H9 (cell line): ENCODE data around the gene TMIGD3. TPM values are rescaled to one million over a fixed set of nuclear protein-coding genes. Genes with fewer than 3 reads are reported as not detected.
"Not testable (repeated sequence)": the region's sequence is repeated elsewhere in the genome, so short reads cannot be mapped to it uniquely, and the experiment has no call there.

Experiments
- DNase-seq: peaks from one replicate; pipeline ENCODE4 v3.0.0-alpha.2; 2017
- H2AFZ ChIP-seq: one replicate; pipeline ENCODE4 v1.6.1; 2013; ENCODE audit warnings: mild to moderate bottlenecking, low read length, control low read depth, moderate library complexity
- H2AK5ac ChIP-seq: 2 replicates; pipeline ENCODE4 v1.6.1; 2013; ENCODE audit warnings: low read length, control low read depth, mixed read lengths; ENCODE audit not compliant: insufficient read length
- H2BK120ac ChIP-seq: one replicate; pipeline ENCODE4 v1.6.1; 2013; ENCODE audit warnings: low read depth, mild to moderate bottlenecking, low read length, control low read depth, inconsistent platforms; ENCODE audit not compliant: poor library complexity, severe bottlenecking
- H2BK12ac ChIP-seq: 2 replicates; pipeline ENCODE4 v1.6.1; 2013; ENCODE audit warnings: low read length, control low read depth, mixed read lengths, low read depth; ENCODE audit not compliant: insufficient read length
- H2BK15ac ChIP-seq: 2 replicates; pipeline ENCODE4 v1.6.1; 2013; ENCODE audit warnings: low read depth, low read length, control low read depth
- H2BK20ac ChIP-seq: one replicate; pipeline ENCODE4 v1.6.1; 2013; ENCODE audit warnings: low read depth, mild to moderate bottlenecking, low read length, control low read depth, inconsistent platforms; ENCODE audit not compliant: poor library complexity, severe bottlenecking
- H2BK5ac ChIP-seq: 2 replicates; pipeline ENCODE4 v1.6.1; 2013; ENCODE audit warnings: low read length, control low read depth, mixed read lengths; ENCODE audit not compliant: insufficient read length
- H3K14ac ChIP-seq: 2 replicates; pipeline ENCODE4 v1.6.1; 2013; ENCODE audit warnings: low read length, control low read depth; ENCODE audit not compliant: insufficient read depth
- H3K18ac ChIP-seq: 2 replicates; pipeline ENCODE4 v1.6.1; 2013; ENCODE audit warnings: low read depth, mild to moderate bottlenecking, mixed read lengths, low read length, control low read depth; ENCODE audit not compliant: insufficient read length
- H3K23ac ChIP-seq: 2 replicates; pipeline ENCODE4 v1.6.1; 2013; ENCODE audit warnings: low read length, control low read depth, mixed read lengths, low read depth; ENCODE audit not compliant: insufficient read length
- H3K23me2 ChIP-seq: 2 replicates; pipeline ENCODE4 v1.6.1; 2013; ENCODE audit warnings: low read depth, mild to moderate bottlenecking, mixed read lengths, low read length, control low read depth; ENCODE audit not compliant: insufficient read length, poor library complexity, severe bottlenecking
- H3K27ac ChIP-seq: 2 replicates; pipeline ENCODE4 v1.5.1; 2013; ENCODE audit warnings: low read length, control low read depth, mixed read lengths, low read depth; ENCODE audit not compliant: insufficient read length
- H3K27me3 ChIP-seq: 2 replicates; pipeline ENCODE4 v1.6.1; 2013; ENCODE audit warnings: low read length, control low read depth, inconsistent platforms; ENCODE audit not compliant: insufficient read depth
- H3K4ac ChIP-seq: 2 replicates; pipeline ENCODE4 v1.6.1; 2013; ENCODE audit warnings: low read depth, mild to moderate bottlenecking, control low read depth, inconsistent platforms, low read length, moderate library complexity
- H3K4me1 ChIP-seq: 2 replicates; pipeline ENCODE4 v1.6.1; 2013; ENCODE audit warnings: low read length, control low read depth, inconsistent platforms; ENCODE audit not compliant: insufficient read depth
- H3K4me2 ChIP-seq: 2 replicates; pipeline ENCODE4 v1.6.1; 2013; ENCODE audit warnings: low read length, control low read depth, mixed read lengths; ENCODE audit not compliant: insufficient read length, insufficient read depth
- H3K56ac ChIP-seq: 2 replicates; pipeline ENCODE4 v1.6.1; 2013; ENCODE audit warnings: low read depth, mild to moderate bottlenecking, mixed read lengths, low read length, control low read depth; ENCODE audit not compliant: insufficient read length
- H3K79me1 ChIP-seq: 2 replicates; pipeline ENCODE4 v1.6.1; 2013; ENCODE audit warnings: low read depth, mild to moderate bottlenecking, moderate library complexity, low read length, control low read depth, inconsistent platforms; ENCODE audit not compliant: insufficient read depth, poor library complexity, severe bottlenecking
- H3K79me2 ChIP-seq: 2 replicates; pipeline ENCODE4 v1.6.1; 2013; ENCODE audit warnings: low read length, control low read depth, inconsistent platforms; ENCODE audit not compliant: insufficient read depth
- H3K9ac ChIP-seq: 2 replicates; pipeline ENCODE4 v1.6.1; 2013; ENCODE audit warnings: low read length, control low read depth, mixed read lengths; ENCODE audit not compliant: insufficient read length; ENCODE audit errors: extremely low read depth
- H3K9me3 ChIP-seq: one replicate; pipeline ENCODE4 v1.6.1; 2013; ENCODE audit warnings: low read depth, low read length, inconsistent platforms; ENCODE audit not compliant: control insufficient read depth
- H3T11ph ChIP-seq: one replicate; pipeline ENCODE4 v1.6.1; 2013; ENCODE audit warnings: mild to moderate bottlenecking, low read length, control low read depth, inconsistent platforms
- H4K20me1 ChIP-seq: one replicate; pipeline ENCODE4 v1.6.1; 2013; ENCODE audit not compliant: control insufficient read depth, insufficient read length, insufficient read depth
- H4K5ac ChIP-seq: 2 replicates; pipeline ENCODE4 v1.6.1; 2013; ENCODE audit warnings: low read depth, mild to moderate bottlenecking, mixed read lengths, low read length, control low read depth; ENCODE audit not compliant: insufficient read length
- H4K8ac ChIP-seq: replicated peaks from 2 replicates; pipeline ENCODE4 v1.6.1; 2013; ENCODE audit warnings: low read length, control low read depth, mixed read lengths, low read depth; ENCODE audit not compliant: insufficient read length
- H4K91ac ChIP-seq: 2 replicates; pipeline ENCODE4 v1.6.1; 2013; ENCODE audit warnings: low read depth, mild to moderate bottlenecking, moderate library complexity, mixed read lengths, low read length, control low read depth; ENCODE audit not compliant: insufficient read length
- H3K27ac Mint-ChIP-seq, 3 experiments: 2 replicates in 2 of 3; 3 replicates in 1 of 3; pipeline ENCODE4 v1.8.0; 2020 to 2021; ENCODE audit warnings: mixed read lengths in 3 of 3, mild to moderate bottlenecking in 1 of 3, moderate library complexity in 1 of 3
- H3K27me3 Mint-ChIP-seq: 2 replicates; pipeline ENCODE4 v1.8.0; 2021; ENCODE audit warnings: low read depth, mild to moderate bottlenecking, moderate library complexity, mixed read lengths
- H3K36me3 Mint-ChIP-seq, 3 experiments: 2 replicates in 2 of 3; 3 replicates in 1 of 3; pipeline ENCODE4 v1.8.0; 2020 to 2021; ENCODE audit warnings: low read depth in 3 of 3, mixed read lengths in 3 of 3; ENCODE audit not compliant: insufficient read depth in 1 of 3
- H3K4me1 Mint-ChIP-seq, 2 experiments: 2 replicates each; pipeline ENCODE4 v1.8.0; 2020; ENCODE audit warnings: mixed read lengths in 2 of 2
- H3K4me3 Mint-ChIP-seq, 2 experiments: 2 replicates in 1 of 2; 3 replicates in 1 of 2; pipeline ENCODE4 v1.8.0; 2020 to 2021; ENCODE audit warnings: mild to moderate bottlenecking in 2 of 2, mixed read lengths in 2 of 2, moderate library complexity in 1 of 2
- H3K9me3 Mint-ChIP-seq, 2 experiments: 2 replicates in 1 of 2; 3 replicates in 1 of 2; pipeline ENCODE4 v1.8.0; 2020; ENCODE audit warnings: mild to moderate bottlenecking in 2 of 2, mixed read lengths in 2 of 2, moderate library complexity in 1 of 2
- WGBS: extraction: QIAGEN DNeasy Blood & Tissue Kit; methylation state at CpG from one replicate; pipeline ENCODE4 v1.1.7; 2013; ENCODE audit warnings: missing lambda C conversion rate, low lambda C conversion rate, mixed read lengths; ENCODE audit not compliant: insufficient read length; ENCODE audit errors: extremely low coverage; 5-methylcytosine and 5-hydroxymethylcytosine counted together
- total RNA-seq: library from RNA; stranded (reverse); gene quantifications from 2 replicates; pipeline ENCODE4 v1.2.1, GENCODE V29; 2021
- TF ChIP-seq, protein P1 (sequence below): fragments of 200-600 bp; sonication (generic); conservative IDR thresholded peaks from 3 replicates; pipeline ENCODE4 v1.8.0; 2021; ENCODE audit warnings: antibody characterized with exemption, mild to moderate bottlenecking

The TMIGD3 gene
- total RNA-seq, 1 experiment from 2014 or later = not detected

DNA sequence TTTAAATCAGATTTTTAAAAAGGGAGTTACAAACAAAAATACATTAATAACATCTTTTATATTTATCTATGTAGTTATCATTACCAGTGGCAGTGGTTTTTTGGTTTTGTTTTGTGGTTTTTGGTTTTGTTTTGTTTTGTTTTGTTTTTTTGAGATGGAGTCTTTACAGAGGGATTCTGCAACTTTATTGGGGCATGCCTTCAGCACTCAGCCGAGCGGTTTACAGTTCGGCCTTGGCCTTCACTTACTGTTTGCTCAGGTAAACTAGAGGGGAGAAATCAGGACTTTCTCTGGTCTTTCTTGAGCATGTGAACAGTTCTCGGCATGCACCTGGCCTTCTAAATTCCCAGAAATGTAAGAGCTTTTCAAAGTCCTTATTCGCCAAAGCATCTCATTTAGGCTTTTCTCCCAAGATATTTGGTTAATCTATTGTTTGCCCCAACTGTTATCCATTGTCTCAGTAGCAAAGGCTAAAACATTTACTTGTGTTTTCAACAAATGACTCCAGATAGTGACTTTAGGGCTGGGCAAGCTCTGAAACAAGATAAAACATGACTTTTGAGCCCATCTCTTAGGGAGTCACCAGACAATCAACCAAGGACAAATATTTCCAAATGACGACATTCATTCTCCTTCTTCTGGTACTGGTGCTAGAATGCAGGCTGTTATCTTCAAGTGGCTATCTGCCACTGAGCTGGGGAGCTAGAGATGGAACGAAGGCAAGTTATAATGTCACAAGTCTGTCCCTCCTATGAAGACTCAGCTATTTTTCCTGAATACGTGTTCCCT, 48.4 kb upstream of the TMIGD3 start:
- Mint-ChIP-seq H3K27ac (peak overlapping the region in 1 of 3 experiments; percentile 10; a peak in 1 of 7 replicates), H3K36me3 (no peaks in the 10 kb centered on the region), H3K4me3 (no peak overlapping the region), H3K27me3 (no peaks in the 10 kb centered on the region), H3K9me3 (no peaks in the 10 kb centered on the region), H3K4me1 (peaks cover 0 to 6% of the 10 kb centered on the region in 2 experiments; a peak in 2 of 4 replicates)
- WGBS = no CpG with 5 or more reads among the region's 8 CpGs
- no peak overlapping the region for H3K56ac ChIP-seq
- no peak overlapping the region for H3K14ac ChIP-seq
- H3K9me3 ChIP-seq = no peaks in the 10 kb centered on the region
- H3K4ac ChIP-seq = no peak overlapping the region
- H3K27me3 ChIP-seq = no peaks in the 10 kb centered on the region
- H3K79me2 ChIP-seq = no peaks in the 10 kb centered on the region
- H4K91ac ChIP-seq = no peak overlapping the region
- H3K27ac ChIP-seq = no peak overlapping the region
- H2BK12ac ChIP-seq = no peak overlapping the region
- no peak overlapping the region for H2AFZ ChIP-seq
- no peak overlapping the region for H2BK20ac ChIP-seq
- H3K23ac ChIP-seq = no peak overlapping the region
- H2BK120ac ChIP-seq = no peak overlapping the region
- TF ChIP-seq, protein P1, sequence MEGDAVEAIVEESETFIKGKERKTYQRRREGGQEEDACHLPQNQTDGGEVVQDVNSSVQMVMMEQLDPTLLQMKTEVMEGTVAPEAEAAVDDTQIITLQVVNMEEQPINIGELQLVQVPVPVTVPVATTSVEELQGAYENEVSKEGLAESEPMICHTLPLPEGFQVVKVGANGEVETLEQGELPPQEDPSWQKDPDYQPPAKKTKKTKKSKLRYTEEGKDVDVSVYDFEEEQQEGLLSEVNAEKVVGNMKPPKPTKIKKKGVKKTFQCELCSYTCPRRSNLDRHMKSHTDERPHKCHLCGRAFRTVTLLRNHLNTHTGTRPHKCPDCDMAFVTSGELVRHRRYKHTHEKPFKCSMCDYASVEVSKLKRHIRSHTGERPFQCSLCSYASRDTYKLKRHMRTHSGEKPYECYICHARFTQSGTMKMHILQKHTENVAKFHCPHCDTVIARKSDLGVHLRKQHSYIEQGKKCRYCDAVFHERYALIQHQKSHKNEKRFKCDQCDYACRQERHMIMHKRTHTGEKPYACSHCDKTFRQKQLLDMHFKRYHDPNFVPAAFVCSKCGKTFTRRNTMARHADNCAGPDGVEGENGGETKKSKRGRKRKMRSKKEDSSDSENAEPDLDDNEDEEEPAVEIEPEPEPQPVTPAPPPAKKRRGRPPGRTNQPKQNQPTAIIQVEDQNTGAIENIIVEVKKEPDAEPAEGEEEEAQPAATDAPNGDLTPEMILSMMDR = no peak
- no peak for DNase-seq
- H3K79me1 ChIP-seq = no peaks in the 10 kb centered on the region
- H4K5ac ChIP-seq = no peak overlapping the region
- H2BK5ac ChIP-seq = no peak overlapping the region
- H3K18ac ChIP-seq = no peak overlapping the region
- no peaks in the 10 kb centered on the region for H3K4me1 ChIP-seq
- no peak overlapping the region for H2BK15ac ChIP-seq
- H3K9ac ChIP-seq = no peak overlapping the region
- H4K20me1 ChIP-seq = no peaks in the 10 kb centered on the region
- no peak overlapping the region for H3T11ph ChIP-seq
- H4K8ac ChIP-seq = no peak overlapping the region
- no peak overlapping the region for H2AK5ac ChIP-seq
- H3K23me2 ChIP-seq = no peaks in the 10 kb centered on the region
- no peak overlapping the region for H3K4me2 ChIP-seq

DNA sequence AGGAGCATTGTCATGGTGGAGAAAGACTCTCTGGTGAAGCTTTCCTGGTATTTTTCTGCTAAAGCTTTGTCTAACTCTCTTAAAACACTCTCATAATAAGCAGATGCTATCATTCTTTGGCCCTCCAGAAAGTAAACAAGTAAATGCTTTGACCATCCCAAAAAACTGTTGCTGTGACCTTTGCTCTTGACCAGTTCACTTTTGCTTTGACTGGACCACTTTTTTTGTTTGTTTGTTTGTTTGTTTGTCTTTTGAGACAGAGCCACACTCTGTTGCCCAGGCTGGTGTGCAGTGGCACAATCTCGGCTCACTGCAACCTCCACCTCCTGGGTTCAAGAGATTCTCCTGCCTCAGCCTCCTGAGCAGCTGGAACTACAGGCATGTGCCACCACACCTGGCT, 44.4 kb upstream of the TMIGD3 start:
- H3K36me3 Mint-ChIP-seq, H2AK5ac ChIP-seq, H3K79me1 ChIP-seq, H3K27me3 ChIP-seq, H3K27me3 Mint-ChIP-seq, H3K9me3 Mint-ChIP-seq, H4K91ac ChIP-seq, H3K14ac ChIP-seq, H4K20me1 ChIP-seq, H3K23ac ChIP-seq, H2BK12ac ChIP-seq, H2AFZ ChIP-seq, H4K8ac ChIP-seq, H3K56ac ChIP-seq, H3K9ac ChIP-seq, H3K4me1 ChIP-seq, H2BK120ac ChIP-seq, H3T11ph ChIP-seq, H3K9me3 ChIP-seq, H3K18ac ChIP-seq, H2BK5ac ChIP-seq, H3K27ac Mint-ChIP-seq, H3K79me2 ChIP-seq, H3K4me3 Mint-ChIP-seq, H2BK20ac ChIP-seq, H3K4me1 Mint-ChIP-seq, H4K5ac ChIP-seq, H3K23me2 ChIP-seq, H3K4me2 ChIP-seq, H3K27ac ChIP-seq, H3K4ac ChIP-seq, DNase-seq, H2BK15ac ChIP-seq: not testable (repeated sequence)
- WGBS = no CpG with 5 or more reads among the region's 1 CpG
